Astrocyte (in vitro differentiated cells and primary cell): ENCODE measurements around the gene TNNI3K.

Experiments
- CTCF ChIP-seq: IDR thresholded peaks from 2 replicates; pipeline ENCODE4 v1.5.1; 2011; ENCODE audit warnings: low read depth, mild to moderate bottlenecking, inconsistent platforms, low read length, moderate library complexity; ENCODE audit not compliant: insufficient read depth
- EZH2 ChIP-seq: IDR thresholded peaks from 2 replicates; pipeline ENCODE4 v1.6.1; 2012; ENCODE audit warnings: mild to moderate bottlenecking, low read length, inconsistent platforms; ENCODE audit not compliant: insufficient read depth

DNA sequence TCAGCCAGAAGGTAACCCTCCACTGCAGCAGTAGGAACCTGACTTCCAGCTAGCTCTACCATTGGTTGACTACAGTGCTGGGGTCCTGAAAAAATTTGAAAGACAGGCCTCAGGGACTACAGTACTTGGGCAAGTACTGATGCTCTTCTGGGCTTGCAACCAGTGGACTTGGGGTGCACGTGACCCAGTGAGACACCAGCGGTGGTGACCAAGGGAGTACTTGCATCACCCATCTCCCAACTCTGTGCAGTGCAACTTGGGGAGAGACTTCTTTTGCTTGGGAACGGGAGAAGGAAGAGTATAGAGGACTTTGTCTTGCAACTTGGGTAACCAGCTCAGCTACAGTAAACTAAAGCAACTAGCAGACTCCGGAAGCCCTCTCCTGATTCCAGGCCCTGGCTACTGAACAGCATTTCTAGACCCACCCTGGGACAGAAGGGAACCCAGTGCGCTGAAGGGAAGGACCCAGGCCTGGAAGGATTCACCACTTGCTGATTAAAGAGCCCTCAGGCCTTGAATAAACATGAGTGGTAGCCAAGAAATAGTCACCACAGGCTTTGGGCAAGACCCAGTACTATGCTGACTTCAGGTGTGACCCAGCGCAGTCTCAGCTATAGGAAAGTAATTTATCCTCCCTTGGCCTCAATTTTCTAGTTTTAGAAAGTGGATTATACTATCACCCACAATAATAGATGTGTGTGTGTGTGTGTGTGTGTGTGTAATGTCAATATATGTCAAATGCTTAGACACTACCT lies 45.6 kb downstream of the TNNI3K start:
- no peak for TF ChIP-seq CTCF
- no peak for TF ChIP-seq EZH2
